Head of caudate nucleus (tissue), 42 donors: ENCODE data around the gene MRPS24.
"Not testable (repeated sequence)": the region's sequence is repeated elsewhere in the genome, so short reads cannot be mapped to it uniquely, and the experiment has no call there.

Source experiments
- DNase-seq, 42 donors: peaks; one replicate each; pipeline versions ENCODE4 v3.0.0 to v3.0.0-alpha.2; 2020 to 2021; ENCODE audit warnings: mixed read lengths in 7 of 42
- intact Hi-C: fragments of 100-400 bp; cut with DNase I; formaldehyde crosslinking; loops from one replicate; pipeline ENCODE4 v1.15.0; 2022

Gene MRPS24

DNA sequence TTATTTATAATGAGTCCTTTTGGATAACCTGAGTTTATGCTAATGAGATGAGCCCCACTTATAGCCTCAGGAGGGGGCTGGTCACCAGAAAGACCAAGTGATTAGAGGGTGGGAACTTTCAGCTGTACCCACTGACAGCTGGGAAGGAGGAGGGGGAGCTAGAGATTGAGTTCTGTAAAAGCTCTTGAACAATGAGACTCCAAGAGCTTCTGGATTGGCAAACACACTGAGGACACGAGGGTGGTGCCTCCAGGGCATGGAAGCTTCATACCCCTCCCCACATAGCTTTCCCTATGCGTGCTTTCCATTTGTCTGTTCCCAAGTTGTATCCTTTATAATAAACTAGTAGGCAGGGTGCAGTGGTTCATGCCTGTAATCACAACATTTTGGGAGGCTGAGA, 20.3 kb downstream of the MRPS24 start:
- no peak for DNase-seq
- intact Hi-C loops = no loop called here

DNA sequence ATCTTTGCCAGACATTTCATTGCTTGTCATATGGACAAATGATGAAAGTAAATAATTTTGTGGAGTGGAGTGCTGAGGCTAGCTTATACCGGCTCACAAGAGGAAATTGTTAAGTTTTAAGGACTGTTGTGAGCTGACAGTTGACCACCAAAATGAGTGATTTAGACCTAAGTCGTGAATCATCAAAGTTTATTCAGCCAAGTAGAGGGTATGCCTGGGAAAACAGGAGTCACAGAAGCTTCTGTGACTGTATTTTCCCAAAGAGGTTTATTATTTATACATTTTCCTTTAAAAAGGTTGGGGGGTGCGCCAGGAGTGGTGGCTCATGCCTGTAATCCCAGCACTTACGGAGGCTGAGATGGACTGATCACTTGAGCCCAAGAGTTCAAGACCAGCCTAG, 21.8 kb downstream of the MRPS24 start:
- intact Hi-C loops = no loop called here

DNA sequence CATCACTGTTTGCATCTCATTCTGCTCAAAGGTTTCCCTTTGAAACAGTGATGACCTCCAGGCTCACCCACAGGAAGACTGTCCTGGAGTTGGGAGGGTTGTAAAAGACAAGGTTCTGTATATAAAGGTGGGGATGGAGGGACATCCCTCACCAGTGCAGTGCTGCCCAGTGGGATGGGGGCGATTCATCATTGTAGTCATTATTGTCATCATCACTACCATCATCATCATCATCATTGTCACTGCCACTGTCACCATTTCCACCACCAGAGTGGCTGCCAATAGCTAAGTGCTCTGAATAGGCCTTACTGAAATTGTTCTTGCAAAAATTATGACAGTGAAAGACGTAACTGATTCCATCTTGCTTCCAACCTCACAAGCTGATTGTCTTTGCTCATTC, 24.7 kb downstream of the MRPS24 start:
- DNase-seq = no peak
- intact Hi-C loops = no loop called here

More for the DNA sequence above, 21.8 kb downstream of the MRPS24 start:
- no peak for DNase-seq

DNA sequence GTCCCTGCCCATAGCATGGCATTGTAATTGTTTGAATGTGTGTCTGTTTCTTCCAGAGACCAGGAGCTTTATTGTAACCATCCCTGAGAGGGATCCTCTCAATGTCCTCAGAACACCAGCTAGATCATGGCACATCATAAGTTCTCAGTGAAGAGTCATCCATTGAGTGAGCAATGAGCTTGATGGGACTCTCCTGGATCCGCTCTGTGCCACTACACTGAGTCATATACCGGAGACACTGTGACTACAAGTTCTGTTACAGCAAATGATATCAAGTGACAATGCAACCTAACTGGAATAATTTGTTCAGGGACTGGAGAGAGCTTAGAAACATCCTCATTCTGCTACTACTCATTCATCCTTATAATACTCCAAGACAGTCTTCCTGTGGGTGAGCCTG, 25.1 kb downstream of the MRPS24 start:
- intact Hi-C loops = no loop called here
- no peak for DNase-seq

DNA sequence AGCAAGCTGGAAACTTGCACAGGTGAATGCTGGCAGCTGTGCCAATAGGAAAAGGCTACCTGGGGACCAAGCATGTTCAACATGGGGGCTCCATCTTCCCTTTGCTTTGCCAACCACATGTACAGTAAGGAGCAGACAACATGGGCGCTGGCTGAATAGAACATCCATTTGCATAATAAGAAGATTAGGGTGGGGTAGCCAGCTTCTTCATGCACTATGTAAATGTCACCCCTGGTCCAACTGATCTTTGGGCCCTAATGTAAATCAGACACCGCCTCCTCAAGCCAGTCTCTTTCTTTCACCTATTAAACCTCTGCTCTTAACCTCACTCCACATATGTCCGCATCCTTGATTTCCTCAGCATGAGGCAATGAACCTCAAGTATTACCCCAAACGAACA, 26.0 kb downstream of the MRPS24 start:
- intact Hi-C loops = no loop called here
- no peak for DNase-seq

DNA sequence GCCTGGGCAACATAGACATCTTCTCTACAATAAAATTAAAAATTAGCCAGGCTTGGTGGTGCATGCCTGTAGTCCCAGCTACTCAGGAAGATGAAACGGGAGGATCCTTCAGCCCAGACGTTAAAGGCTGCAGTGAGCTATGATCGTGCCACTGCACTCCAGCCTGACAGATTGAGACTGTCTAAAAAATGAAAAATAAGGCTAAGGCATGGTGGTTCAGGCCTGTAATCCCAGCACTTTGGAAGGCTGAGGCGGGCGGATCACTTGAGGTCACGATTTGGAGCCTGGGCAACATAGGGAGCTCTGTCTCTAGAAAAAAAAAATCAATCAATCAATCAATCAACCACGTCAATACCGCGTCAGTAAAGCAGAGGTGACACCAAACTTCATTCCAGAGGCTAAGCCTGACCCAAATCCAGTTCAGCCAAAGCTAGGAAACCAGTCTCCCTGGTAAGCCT, 31.1 kb downstream of the MRPS24 start:
- intact Hi-C loops = loop anchor here (5.0 to 10.0 kb wide), 2 partner anchors 103 to 256 kb away; partner anchors contain the start of gene STK17A
- DNase-seq = no peak

DNA sequence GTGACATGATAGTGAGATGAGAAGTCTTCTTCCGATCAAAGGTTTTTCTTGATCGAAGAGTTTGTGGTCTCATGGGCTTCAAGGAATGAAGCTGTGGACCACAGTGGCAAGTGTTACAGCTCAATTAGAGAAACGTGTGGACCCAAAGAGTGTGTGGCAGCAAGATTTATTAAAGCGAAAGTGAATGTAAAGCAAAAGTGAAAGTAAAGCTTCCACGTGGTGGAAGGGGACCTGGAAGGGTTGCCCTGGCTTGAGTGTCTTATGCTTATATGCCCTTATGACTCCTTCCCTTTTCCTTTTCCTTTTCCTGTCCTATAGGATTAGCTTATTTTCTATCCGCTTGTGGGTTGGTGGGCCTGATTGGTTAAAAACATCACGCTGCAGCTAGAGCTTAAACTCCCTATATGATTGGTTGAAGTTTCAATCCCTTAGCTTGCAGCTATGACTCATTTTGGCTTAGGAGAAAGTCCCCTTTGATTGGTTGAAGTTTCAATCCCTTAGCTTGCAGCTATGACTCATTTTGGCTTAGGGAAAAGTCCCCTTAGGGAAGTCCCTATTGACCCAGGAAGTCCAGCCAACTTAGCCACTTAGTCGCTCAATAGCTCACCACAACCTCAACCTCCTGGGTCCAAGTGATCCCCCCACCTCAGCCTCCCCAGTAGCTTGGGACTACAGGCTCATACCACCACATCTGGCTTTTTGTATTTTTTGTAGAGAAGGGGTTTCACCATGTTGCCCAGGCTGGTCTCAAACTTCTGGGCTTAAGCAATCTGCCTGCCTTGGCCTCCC, 34.7 kb downstream of the MRPS24 start:
- no peak for DNase-seq
- intact Hi-C loops = loop anchor here (5.0 to 10.0 kb wide), 2 partner anchors 100 to 252 kb away; partner anchors contain the start of gene STK17A

DNA sequence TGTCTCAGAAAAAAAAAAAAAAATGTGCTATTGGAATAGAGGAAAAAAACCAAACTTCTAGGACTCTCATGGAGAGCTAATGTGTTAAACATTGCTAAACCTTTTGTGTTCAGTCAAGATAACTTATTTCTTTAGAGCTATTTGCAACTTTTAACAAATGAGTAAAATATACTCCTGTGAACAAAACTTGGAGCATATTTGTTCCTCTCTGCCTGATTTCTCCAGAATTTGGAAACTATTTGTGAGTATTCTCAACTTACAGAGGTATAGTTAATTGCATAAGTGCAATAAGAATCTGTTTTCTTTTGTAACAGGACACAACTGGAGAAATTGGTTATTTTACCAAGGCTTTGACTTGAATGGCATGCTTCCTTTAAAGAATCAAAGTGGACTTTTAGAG, 38.4 kb downstream of the MRPS24 start:
- intact Hi-C loops = loop anchor here (10.0 kb wide), 1 partner anchor 96 kb away; no protein-coding TSS in a partner anchor
- DNase-seq = not testable (repeated sequence)

DNA sequence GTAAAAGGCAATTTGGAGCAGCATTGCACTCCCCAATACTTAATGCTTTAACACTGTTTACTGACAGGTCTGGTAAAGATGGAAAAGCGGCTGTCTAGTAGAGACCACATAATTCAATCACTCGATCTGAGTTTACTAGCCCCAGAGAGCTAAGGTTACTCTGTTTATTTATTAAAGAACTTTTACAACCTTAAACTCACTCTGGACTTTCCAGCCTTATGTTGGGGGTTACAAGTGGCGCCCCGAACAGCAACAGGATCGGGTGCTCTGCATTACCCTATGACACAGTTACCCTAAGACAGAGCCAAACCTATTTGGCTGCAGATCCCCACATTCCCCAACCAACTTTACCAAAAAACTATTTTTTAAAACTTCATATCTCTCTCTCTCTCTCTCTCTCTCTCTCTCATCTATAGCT, 43.9 kb downstream of the MRPS24 start:
- DNase-seq = no peak
- intact Hi-C loops = no loop called here

DNA sequence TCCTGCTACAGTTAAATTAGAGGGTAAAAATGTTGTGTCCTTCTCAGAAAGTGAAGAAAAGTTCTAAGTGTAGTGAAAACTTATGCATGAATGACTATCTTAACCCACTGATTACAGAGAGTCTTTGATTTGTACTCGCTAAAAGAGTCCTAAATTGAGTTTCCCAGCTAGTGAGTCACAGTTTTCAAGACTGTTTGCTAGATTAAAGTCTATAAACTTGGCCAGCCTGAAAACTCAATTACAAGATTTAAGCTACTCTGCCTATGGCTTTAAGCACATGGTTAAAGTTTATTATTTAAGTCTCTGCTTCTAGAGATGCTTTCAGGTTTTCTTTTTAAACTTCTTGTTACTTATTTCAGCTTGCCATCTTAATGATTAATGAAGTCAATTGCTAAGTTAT, 44.4 kb downstream of the MRPS24 start:
- intact Hi-C loops = no loop called here
- no peak for DNase-seq

DNA sequence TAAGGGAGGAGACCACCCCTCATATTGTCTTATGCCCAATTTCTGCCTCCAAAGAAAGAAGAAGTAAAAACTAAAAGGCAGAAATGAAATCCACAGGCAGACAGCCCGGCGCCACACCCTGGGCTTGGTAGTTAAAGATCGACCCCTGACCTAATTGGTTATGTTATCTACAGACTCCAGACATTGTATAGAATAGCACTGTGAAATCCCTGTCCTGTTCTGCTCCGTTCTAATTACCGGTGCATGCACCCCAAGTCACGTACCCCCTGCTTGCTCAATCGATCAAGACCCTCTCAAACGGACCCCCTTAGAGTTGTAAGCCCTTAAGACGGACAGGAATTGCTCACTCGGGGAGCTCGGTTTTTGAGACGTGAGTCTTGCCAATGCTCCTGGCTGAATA, 44.8 kb downstream of the MRPS24 start:
- intact Hi-C loops, DNase-seq: not testable (repeated sequence)

DNA sequence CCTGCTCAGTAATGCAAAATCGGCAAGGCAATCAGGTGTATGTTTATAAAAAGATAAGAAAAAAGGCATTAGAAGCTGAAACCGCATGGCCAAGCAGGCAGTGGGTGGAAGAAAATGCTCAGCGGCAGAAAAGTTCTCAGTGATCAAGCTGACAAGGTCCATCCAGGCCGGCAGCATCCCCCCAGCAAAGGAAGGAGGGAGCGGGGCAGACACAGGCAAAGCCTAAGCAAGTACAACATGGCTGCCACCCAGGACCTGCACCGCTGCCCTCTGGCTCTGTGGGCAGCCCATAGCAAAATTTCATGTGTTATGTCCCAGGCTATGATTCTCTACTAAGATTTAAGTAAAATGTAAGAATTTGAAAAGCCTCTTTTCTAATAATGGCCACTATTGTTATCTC, 45.4 kb downstream of the MRPS24 start:
- DNase-seq = no peak
- intact Hi-C loops = no loop called here

DNA sequence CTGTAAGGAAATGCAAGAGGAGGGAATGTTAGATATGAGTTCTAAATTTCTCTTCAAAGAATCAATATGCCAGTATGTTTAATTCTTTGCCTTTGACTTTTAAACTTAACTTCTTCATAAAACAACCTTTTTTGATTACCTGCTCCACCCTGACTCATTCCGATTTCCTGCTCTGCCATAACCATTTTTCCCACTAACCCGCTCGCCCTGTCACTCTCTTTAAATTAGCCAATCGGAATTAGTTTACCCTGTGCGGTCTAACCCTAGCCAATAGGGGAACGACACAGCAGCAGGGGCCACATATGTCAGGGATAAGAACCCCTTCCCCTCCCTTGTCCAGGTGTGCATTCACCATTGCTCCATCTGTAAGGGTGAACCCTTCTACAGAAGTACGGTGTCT, 45.9 kb downstream of the MRPS24 start:
- intact Hi-C loops, DNase-seq: not testable (repeated sequence)
